IMR-90 (cell line): ENCODE data around the gene TRHDE. TPM values are rescaled to one million over a fixed set of nuclear protein-coding genes. Genes with fewer than 3 reads are reported as not detected.

Experiments used
- ATAC-seq: fragments of 200-7000 bp; cut with Tn5 transposase; 2 replicates; pipeline ENCODE4 v1.9.1; 2020; ENCODE audit warnings: low read depth, mild to moderate bottlenecking, moderate library complexity
- BruUV-seq: library from RNA; stranded (reverse); fragments of 400-500 nt; replicated peaks from 2 replicates; lab custom pipeline; 2021; lab: Mats Ljungman, UMichigan
- CTCF ChIA-PET: fragments of 300-600 bp; formaldehyde crosslinking; extraction: SDS; loops from one replicate; lab custom pipeline; 2021; ENCODE audit warnings: antibody characterized with exemption; lab: Yijun Ruan, JAX
- POLR2A ChIA-PET: fragments of 300-600 bp; sonication (Branson Sonifier 250); formaldehyde crosslinking; loops from one replicate; lab custom pipeline; 2022; ENCODE audit warnings: antibody characterized with exemption; ENCODE audit not compliant: unreplicated experiment; lab: Charles Lee
- DNase-seq: peaks from one replicate; pipeline ENCODE4 v3.0.0; 2013
- H2AFZ ChIP-seq: replicated peaks from 2 replicates; pipeline ENCODE3; 2013; ENCODE audit warnings: low read length, mild to moderate bottlenecking; ENCODE audit not compliant: poor library complexity
- H2AK5ac ChIP-seq: 2 replicates; pipeline ENCODE4 v1.6.1; 2013; ENCODE audit warnings: low read depth, low read length, inconsistent platforms
- H2AK9ac ChIP-seq: replicated peaks from 2 replicates; pipeline ENCODE3; 2013; ENCODE audit warnings: mild to moderate bottlenecking, low read depth, low read length, moderate library complexity; ENCODE audit not compliant: poor library complexity
- H2BK120ac ChIP-seq: 2 replicates; pipeline ENCODE4 v1.6.1; 2013; ENCODE audit warnings: low read depth, low read length, inconsistent platforms
- H2BK15ac ChIP-seq: 3 replicates; pipeline ENCODE4 v1.6.1; 2013; ENCODE audit warnings: low read depth, low read length, inconsistent platforms
- H2BK20ac ChIP-seq: 2 replicates; pipeline ENCODE4 v1.6.1; 2013; ENCODE audit warnings: low read depth, mild to moderate bottlenecking, inconsistent platforms, low read length, moderate library complexity
- H2BK5ac ChIP-seq: 2 replicates; pipeline ENCODE4 v1.6.1; 2013; ENCODE audit warnings: mild to moderate bottlenecking, low read depth, low read length, inconsistent platforms; ENCODE audit not compliant: poor library complexity, severe bottlenecking
- H3K14ac ChIP-seq: replicated peaks from 2 replicates; pipeline ENCODE4 v1.6.1; 2013; ENCODE audit warnings: low read depth, low read length, inconsistent platforms
- H3K18ac ChIP-seq: 2 replicates; pipeline ENCODE4 v1.6.1; 2013; ENCODE audit warnings: low read depth, low read length, control low read depth
- H3K23ac ChIP-seq: 2 replicates; pipeline ENCODE4 v1.6.1; 2013; ENCODE audit warnings: low read depth, low read length, inconsistent platforms
- H3K27ac ChIP-seq: 2 replicates; pipeline ENCODE4 v1.5.1; 2013; ENCODE audit warnings: mild to moderate bottlenecking, control low read depth, low read length; ENCODE audit not compliant: insufficient read depth
- H3K27me3 ChIP-seq: 2 replicates; pipeline ENCODE4 v1.6.1; 2013; ENCODE audit warnings: low read length; ENCODE audit not compliant: control insufficient read depth, insufficient read depth
- H3K36me3 ChIP-seq: 2 replicates; pipeline ENCODE4 v1.6.1; 2013; ENCODE audit warnings: low read length, mixed read lengths; ENCODE audit not compliant: control insufficient read depth, insufficient read depth
- H3K4ac ChIP-seq: 2 replicates; pipeline ENCODE4 v1.6.1; 2013; ENCODE audit warnings: low read depth, low read length, inconsistent platforms
- H3K4me1 ChIP-seq: 2 replicates; pipeline ENCODE4 v1.6.1; 2013; ENCODE audit warnings: low read length, mixed read lengths; ENCODE audit not compliant: control insufficient read depth, insufficient read depth
- H3K4me2 ChIP-seq: 2 replicates; pipeline ENCODE4 v1.6.1; 2013; ENCODE audit warnings: low read depth, mild to moderate bottlenecking, control low read depth, low read length, moderate library complexity
- H3K4me3 ChIP-seq: 2 replicates; pipeline ENCODE4 v1.5.1; 2013; ENCODE audit warnings: low read depth, mild to moderate bottlenecking, control low read depth, low read length, moderate library complexity; ENCODE audit not compliant: insufficient read depth
- H3K56ac ChIP-seq: 2 replicates; pipeline ENCODE4 v1.6.1; 2013; ENCODE audit warnings: low read length, inconsistent platforms; ENCODE audit not compliant: insufficient read depth; ENCODE audit errors: extremely low read depth
- H3K79me1 ChIP-seq, 2 experiments: 2 replicates each; pipeline ENCODE4 v1.6.1; 2013; ENCODE audit warnings: low read length in 2 of 2, inconsistent platforms in 1 of 2, low read depth in 1 of 2
- H3K9ac ChIP-seq: 2 replicates; pipeline ENCODE4 v1.6.1; 2013; ENCODE audit warnings: low read depth, low read length, control low read depth
- H3K9me1 ChIP-seq: 2 replicates; pipeline ENCODE4 v1.6.1; 2013; ENCODE audit warnings: low read length, inconsistent platforms; ENCODE audit not compliant: insufficient read depth
- H3K9me3 ChIP-seq: 2 replicates; pipeline ENCODE4 v1.6.1; 2013; ENCODE audit warnings: low read length; ENCODE audit not compliant: control insufficient read depth, insufficient read depth
- H4K20me1 ChIP-seq: 2 replicates; pipeline ENCODE4 v1.6.1; 2013; ENCODE audit warnings: low read length, inconsistent platforms; ENCODE audit not compliant: insufficient read depth
- H4K5ac ChIP-seq: 2 replicates; pipeline ENCODE4 v1.6.1; 2013; ENCODE audit warnings: mild to moderate bottlenecking, low read depth, low read length, control low read depth
- H4K8ac ChIP-seq, 2 experiments: 2 replicates each; pipeline ENCODE4 v1.6.1; 2013; ENCODE audit warnings: low read depth in 2 of 2, low read length in 2 of 2, control low read depth in 1 of 2, inconsistent platforms in 1 of 2
- H4K91ac ChIP-seq: 2 replicates; pipeline ENCODE4 v1.6.1; 2013; ENCODE audit warnings: low read depth, low read length, inconsistent platforms; ENCODE audit not compliant: insufficient read depth
- CHD1 ChIP-seq: IDR thresholded peaks from 2 replicates; pipeline ENCODE4 v1.6.1; 2012; ENCODE audit warnings: low read depth, low read length, improper control_type of control experiment
- MAFK ChIP-seq: IDR thresholded peaks from 2 replicates; pipeline ENCODE4 v1.6.1; 2012; ENCODE audit warnings: low read depth, low read length, improper control_type of control experiment
- WGBS, 2 experiments: methylation state at CpG; one replicate each; pipeline versions ENCODE4 v1.1.5 to v1.1.7; 2013; ENCODE audit warnings: missing lambda C conversion rate in 2 of 2; ENCODE audit not compliant: insufficient read length in 1 of 2; ENCODE audit errors: extremely low coverage in 2 of 2; 5-methylcytosine and 5-hydroxymethylcytosine counted together
- dilution Hi-C: fragments of 300-500 bp; cut with HindIII; formaldehyde crosslinking; loops from one replicate; pipeline ENCODE4 v1.14.3; 2018; ENCODE audit warnings: low sequenced_read_pairs; ENCODE audit not compliant: unreplicated experiment
- in situ Hi-C: fragments of 300-500 bp; cut with MboI; formaldehyde crosslinking; loops from 3 replicates; pipeline ENCODE4 v1.14.3; 2019; ENCODE audit warnings: low sequenced_read_pairs, inconsistent platforms, mixed read lengths
- intact Hi-C: fragments of 100-400 bp; cut with micrococcal nuclease; formaldehyde crosslinking; loops from 2 replicates; pipeline ENCODE4 v1.10.0; 2022
- polyA plus RNA-seq, 3 experiments: library from polyadenylated mRNA; depleted of rRNA; stranded (reverse); fragments of >200 nt; gene quantifications; 2 replicates each; pipeline ENCODE4 v1.2.3, GENCODE V29; 2012; ENCODE audit warnings: low replicate concordance in 1 of 3
- total RNA-seq: library from RNA; depleted of rRNA; stranded (reverse); fragments of >200 nt; gene quantifications from 2 replicates; pipeline ENCODE4 v1.2.3, GENCODE V29; 2012

The TRHDE gene
- total and polyA plus RNA-seq, 2 of the 4 experiments (the other 2 are of a cell fraction), result 33.7 to 65.1 TPM

GRCh38 chr12:72226510-72226909 lies 45.7 kb upstream of the TRHDE start:
- no CpG with 5 or more reads among the region's 1 CpG for WGBS, 2 experiments
- no TSS peak for BruUV-seq
- Histone ChIP-seq H3K27ac (no peak overlapping the region), H3K36me3 (no peaks in the 10 kb centered on the region), H3K9me1 (no peaks in the 10 kb centered on the region), H4K5ac (no peak overlapping the region), H3K4me2 (no peak overlapping the region), H2BK5ac (no peak overlapping the region), H2BK15ac (no peak overlapping the region), H2AK5ac (no peak overlapping the region), H3K9me3 (no peaks in the 10 kb centered on the region), H3K18ac (no peak overlapping the region), H2AK9ac (no peak overlapping the region), H3K27me3 (no peaks in the 10 kb centered on the region), H3K9ac (no peak overlapping the region), H4K8ac (no peak overlapping the region), H2BK120ac (no peak overlapping the region), H3K14ac (no peak overlapping the region), H2AFZ (no peak overlapping the region), H3K56ac (no peak overlapping the region), H3K23ac (no peak overlapping the region), H4K91ac (no peak overlapping the region), H3K4me1 (peaks cover 4% of the 10 kb centered on the region; the same call in 1 of the 2 replicates), H3K4ac (no peak overlapping the region), H4K20me1 (no peaks in the 10 kb centered on the region), H2BK20ac (no peak overlapping the region), H3K79me1 (no peaks in the 10 kb centered on the region), H3K4me3 (no peak overlapping the region)
- CTCF ChIA-PET, result no interaction called here
- dilution Hi-C loops, result no loop called here
- in situ Hi-C loops, result no loop called here
- intact Hi-C loops, result no loop called here
- DNase-seq (no peak), ATAC-seq (no peak)
- TF ChIP-seq CHD1, result no peak
- peak; percentile 87 for TF ChIP-seq MAFK
- POLR2A ChIA-PET, result no interaction called here
